HG03039 (cell line): Measurements from ENCODE around the gene RIPK1.
A peak's percentile ranks its signal among the peaks of the same experiment; 100 is the strongest.
"Not testable (repeated sequence)": the region's sequence is repeated elsewhere in the genome, so short reads cannot be mapped to it uniquely, and the experiment has no call there.

Experiments used
- ATAC-seq: cut with Tn5 transposase; IDR thresholded peaks from one replicate; pipeline ENCODE4 v1.9.1; 2021; ENCODE audit warnings: mild to moderate bottlenecking, moderate library complexity; ENCODE audit not compliant: unreplicated experiment

Gene RIPK1

GRCh38 chr6:3045369-3045768, 22.9 kb upstream of the RIPK1 start:
- ATAC-seq, result no peak

GRCh38 chr6:3045777-3046176, 22.5 kb upstream of the RIPK1 start:
- no peak for ATAC-seq

GRCh38 chr6:3046295-3046694, 22.0 kb upstream of the RIPK1 start:
- no peak for ATAC-seq

- not testable (repeated sequence) for ATAC-seq
Measured at GRCh38 chr6:3048009-3048408, 20.3 kb upstream of the RIPK1 start.

- no peak for ATAC-seq
Measured at GRCh38 chr6:3052481-3053230, 15.6 kb upstream of the RIPK1 start.

- no peak for ATAC-seq
Measured at GRCh38 chr6:3053231-3053508, 15.1 kb upstream of the RIPK1 start.

- not testable (repeated sequence) for ATAC-seq
Measured at GRCh38 chr6:3054229-3055157, 13.8 kb upstream of the RIPK1 start.

- not testable (repeated sequence) for ATAC-seq
Measured at GRCh38 chr6:3055158-3055499, 13.2 kb upstream of the RIPK1 start.

- ATAC-seq, result no peak
Measured at GRCh38 chr6:3057063-3057770, 11.1 kb upstream of the RIPK1 start.

GRCh38 chr6:3058957-3059356, 9.3 kb upstream of the RIPK1 start:
- ATAC-seq, result no peak

GRCh38 chr6:3060092-3060491, 8.2 kb upstream of the RIPK1 start:
- not testable (repeated sequence) for ATAC-seq

GRCh38 chr6:3061501-3061941, 6.8 kb upstream of the RIPK1 start:
- ATAC-seq, result no peak

- ATAC-seq, result not testable (repeated sequence)
Measured at GRCh38 chr6:3063340-3063732, 5.0 kb upstream of the RIPK1 start.

- ATAC-seq, result peak; percentile 49
Measured at GRCh38 chr6:3063733-3064700, 4.3 kb upstream of the RIPK1 start.

GRCh38 chr6:3071568-3071967, 3.3 kb downstream of the RIPK1 start:
- ATAC-seq, result no peak

GRCh38 chr6:3072798-3073197, 4.5 kb downstream of the RIPK1 start:
- ATAC-seq, result no peak

- no peak for ATAC-seq
Measured at GRCh38 chr6:3073382-3073781, 5.1 kb downstream of the RIPK1 start.

GRCh38 chr6:3075772-3076113, 7.4 kb downstream of the RIPK1 start:
- ATAC-seq, result no peak

GRCh38 chr6:3076320-3076719, 8.0 kb downstream of the RIPK1 start:
- ATAC-seq, result no peak

GRCh38 chr6:3077430-3077829, 9.1 kb downstream of the RIPK1 start:
- ATAC-seq, result no peak

- not testable (repeated sequence) for ATAC-seq
Measured at GRCh38 chr6:3078952-3079351, 10.7 kb downstream of the RIPK1 start.
